HG03139 (cell line): Measurements from ENCODE around the gene CALM1.

Source experiments
- ATAC-seq: cut with Tn5 transposase; IDR thresholded peaks from one replicate; pipeline ENCODE4 v1.9.1; 2021; ENCODE audit not compliant: unreplicated experiment

The CALM1 gene

DNA sequence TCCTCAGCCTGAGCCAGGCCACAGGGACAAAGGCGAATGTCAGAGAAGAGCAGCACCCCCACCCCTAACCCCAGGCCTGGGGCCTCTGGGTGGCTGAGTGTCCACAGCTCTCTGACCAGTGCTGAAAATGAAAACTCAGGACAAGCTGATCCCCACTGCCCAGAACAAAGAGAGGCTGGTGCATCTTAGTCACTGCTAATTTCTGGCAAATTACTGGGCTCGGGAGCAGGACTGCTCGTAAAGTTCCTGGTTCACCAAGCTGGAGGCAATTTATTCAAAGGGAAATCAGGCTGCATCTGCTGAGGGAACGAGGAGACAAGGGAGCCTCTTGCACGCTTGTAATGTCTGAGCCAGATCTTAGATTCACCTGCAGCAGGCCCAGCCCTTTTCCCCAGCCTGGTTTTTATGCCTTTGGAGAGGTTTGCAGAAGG, 43.2 kb downstream of the CALM1 start:
- ATAC-seq: no peak

GRCh38 chr14:90440592-90440991, 43.8 kb downstream of the CALM1 start:
- ATAC-seq: no peak

- no peak for ATAC-seq
These were observed 45.6 kb downstream of the CALM1 start for GRCh38 chr14:90442388-90442787.

DNA sequence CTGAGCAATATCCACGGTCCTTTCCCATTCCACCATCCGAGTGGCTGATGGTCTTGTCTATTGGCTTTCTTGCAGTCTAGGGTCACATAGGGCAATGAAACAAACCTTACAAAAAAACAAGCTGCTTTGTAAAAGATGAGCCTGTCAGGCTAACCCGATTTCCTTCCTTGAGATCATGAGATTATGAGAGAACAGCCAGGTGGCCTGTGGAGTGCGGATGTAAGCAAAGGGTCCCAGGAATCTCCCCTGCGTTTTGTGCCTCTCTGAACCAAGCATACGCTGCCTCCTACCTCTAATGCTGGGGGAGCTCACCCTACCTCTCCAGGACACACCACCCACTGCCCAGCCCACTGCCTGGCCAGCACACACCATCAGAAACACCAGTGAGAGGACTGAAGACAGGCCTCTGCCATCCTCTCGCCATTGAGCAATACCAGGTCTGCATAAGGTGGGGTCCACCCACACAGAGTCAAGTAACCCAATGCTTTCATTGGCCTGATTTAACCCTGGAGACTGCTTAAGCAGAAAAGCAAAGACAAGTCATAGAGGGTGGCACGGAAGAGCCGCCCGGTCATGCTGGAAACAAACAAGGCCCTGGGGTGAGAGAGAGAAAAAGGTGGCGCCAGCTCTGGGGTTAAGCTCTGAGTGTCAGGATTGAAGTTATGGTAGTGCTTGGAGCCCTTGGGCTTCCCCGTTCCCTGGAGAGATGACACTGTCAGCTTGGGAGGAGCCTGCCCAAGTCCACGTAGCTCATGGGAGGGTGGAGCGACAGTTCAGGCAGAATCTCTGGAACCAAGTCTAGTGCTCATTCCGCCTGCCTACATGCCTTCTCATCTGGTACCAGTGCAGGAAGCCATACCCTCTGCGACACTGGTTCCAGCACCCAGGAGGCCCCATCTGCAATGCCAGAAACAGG, 46.6 kb downstream of the CALM1 start:
- no peak for ATAC-seq

- no peak for ATAC-seq
These were observed 47.4 kb downstream of the CALM1 start for GRCh38 chr14:90444077-90444696.

DNA sequence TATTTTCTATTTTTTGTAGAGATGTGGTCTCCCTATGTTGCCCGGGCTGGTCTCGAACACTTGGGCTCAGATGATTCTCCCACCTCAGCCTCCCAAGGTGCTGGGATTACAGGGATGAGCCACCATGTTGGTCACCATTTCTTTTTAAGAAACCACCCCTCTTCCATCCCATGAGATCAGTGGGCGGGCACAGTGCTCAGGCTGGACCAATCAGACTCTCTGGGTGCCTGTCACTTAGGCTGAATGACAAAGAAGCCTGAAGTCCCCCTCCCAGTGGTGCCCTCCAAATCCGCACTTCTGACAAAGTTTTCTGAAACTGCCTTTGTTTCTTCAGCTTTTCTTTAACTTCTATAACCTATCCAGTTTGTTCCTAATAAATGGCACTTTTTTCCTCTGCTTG, 48.2 kb downstream of the CALM1 start:
- ATAC-seq: no peak

- no peak for ATAC-seq
These were observed 49.6 kb downstream of the CALM1 start for GRCh38 chr14:90446405-90446804.

DNA sequence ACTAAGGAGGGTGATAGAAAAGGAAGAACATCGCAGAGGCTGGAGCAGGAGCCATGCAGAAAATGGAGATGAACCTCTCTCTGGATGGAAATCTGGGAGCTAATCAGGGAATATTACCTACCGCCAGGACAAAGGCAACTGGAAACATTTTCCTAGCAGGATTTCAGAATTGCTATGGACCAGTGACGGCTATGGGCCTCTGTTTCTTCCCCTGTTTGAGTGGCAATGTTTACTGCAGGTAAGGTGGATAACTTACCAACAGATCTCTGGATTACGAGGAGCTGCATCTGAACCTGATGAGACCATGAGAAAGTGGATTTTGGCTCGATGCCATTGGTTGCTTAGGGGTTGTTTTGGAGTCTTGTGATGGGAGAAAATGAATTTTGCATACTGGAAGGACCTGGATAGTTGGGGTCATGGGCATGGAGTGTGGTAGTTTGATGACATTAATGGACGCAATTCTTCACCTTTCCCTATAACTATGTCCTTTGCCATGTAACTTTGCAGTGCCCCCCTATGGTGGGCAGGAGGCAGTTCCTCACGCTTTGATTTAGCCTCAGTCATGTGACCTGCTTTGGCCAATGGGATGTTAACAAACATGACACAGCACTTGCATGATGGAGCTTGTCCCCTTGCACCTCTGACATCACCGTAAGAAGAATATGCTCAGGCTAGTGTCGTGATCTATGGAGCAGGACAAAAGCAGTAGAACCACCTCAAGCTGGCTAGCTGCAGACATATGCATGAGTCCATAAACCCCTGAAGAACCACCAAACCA, 51.1 kb downstream of the CALM1 start:
- no peak for ATAC-seq

- no peak for ATAC-seq
These were observed 52.6 kb downstream of the CALM1 start for GRCh38 chr14:90449411-90449810.

DNA sequence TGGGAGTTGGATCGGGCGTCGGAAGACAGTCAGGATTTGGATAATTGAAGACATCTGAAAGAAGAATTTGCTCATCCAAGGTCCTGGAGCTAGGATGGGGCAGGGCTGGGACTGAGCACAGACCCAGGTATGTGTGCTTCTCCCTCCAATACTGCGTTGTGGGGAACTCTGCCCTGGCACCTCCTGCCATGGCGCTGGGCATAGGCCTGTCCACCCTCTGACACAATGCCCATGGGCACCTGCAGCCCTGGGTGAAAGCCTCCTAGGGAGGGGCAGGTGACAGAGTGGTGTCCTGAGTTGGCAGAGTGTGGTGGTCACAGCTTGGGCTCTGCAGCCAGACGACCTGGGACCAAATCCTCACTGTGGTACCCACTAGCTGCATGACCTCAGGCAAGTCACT, 53.3 kb downstream of the CALM1 start:
- ATAC-seq: no peak

DNA sequence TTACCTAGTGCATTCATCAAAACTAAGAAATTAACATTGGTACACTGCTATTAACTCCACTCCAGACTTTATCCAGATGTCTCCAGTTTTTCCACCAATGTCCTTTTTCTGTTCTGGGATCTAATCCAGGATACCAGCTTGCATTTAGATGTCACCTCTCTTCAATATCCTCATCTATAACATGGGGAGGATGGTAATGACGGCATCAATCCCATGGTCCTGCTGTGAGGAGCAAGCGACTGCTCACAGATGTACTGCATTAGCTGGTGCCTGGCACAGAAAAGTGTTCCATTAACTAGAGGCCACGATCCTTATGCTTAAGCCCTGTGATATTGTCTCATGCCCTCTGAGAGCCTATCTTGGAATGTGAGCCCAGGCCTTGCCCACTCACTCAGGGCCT, 53.8 kb downstream of the CALM1 start:
- ATAC-seq: no peak

DNA sequence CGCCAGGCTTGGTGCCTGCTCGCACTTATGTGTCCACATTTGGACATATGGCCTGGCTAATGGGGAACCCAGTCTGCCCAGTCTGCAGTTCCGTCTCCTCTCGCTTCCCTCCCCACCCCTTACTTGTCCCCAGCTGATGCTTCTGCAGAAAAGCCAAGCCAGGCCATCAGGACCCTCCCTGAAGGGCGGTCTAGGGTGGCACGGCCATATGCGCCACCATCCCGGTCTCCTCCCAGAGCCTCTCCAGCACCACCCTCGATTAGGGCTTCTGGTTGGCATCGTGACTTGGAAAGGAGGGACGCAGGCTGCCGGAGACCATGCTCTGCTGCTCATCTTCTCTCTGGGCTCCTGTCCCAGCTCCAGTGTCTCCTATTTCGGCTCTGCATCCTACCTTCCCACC, 54.6 kb downstream of the CALM1 start:
- ATAC-seq: no peak

- ATAC-seq: no peak
These were observed 55.1 kb downstream of the CALM1 start for GRCh38 chr14:90451961-90452360.

- ATAC-seq: no peak
These were observed 55.5 kb downstream of the CALM1 start for GRCh38 chr14:90452366-90452765.

DNA sequence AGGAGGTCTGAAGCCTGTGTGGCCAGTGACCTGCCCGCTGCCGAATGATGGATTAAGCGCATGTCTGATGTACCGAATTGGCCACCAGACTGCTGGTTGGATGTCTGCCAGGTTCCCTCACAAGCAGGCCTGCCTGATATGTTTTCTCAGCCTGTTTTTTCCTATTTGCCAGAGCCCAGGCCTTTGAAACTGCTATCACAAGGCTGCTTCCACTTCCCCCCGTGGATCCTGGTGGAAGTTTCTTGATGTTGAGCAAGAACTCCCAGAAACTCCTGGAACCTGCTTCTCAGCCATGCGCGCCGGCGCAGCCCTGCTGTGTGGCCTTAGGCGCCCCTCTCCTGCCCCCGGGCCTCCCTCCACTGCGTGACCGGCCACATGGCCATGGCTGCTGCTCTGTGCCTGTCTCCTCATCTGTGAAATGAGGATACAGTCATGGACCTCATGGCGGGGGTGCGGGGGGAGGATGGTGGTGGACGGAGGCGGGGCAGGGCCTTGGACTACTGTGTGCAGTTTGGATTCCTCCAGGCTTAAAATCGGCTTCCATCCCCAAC, 56.6 kb downstream of the CALM1 start:
- no peak for ATAC-seq

DNA sequence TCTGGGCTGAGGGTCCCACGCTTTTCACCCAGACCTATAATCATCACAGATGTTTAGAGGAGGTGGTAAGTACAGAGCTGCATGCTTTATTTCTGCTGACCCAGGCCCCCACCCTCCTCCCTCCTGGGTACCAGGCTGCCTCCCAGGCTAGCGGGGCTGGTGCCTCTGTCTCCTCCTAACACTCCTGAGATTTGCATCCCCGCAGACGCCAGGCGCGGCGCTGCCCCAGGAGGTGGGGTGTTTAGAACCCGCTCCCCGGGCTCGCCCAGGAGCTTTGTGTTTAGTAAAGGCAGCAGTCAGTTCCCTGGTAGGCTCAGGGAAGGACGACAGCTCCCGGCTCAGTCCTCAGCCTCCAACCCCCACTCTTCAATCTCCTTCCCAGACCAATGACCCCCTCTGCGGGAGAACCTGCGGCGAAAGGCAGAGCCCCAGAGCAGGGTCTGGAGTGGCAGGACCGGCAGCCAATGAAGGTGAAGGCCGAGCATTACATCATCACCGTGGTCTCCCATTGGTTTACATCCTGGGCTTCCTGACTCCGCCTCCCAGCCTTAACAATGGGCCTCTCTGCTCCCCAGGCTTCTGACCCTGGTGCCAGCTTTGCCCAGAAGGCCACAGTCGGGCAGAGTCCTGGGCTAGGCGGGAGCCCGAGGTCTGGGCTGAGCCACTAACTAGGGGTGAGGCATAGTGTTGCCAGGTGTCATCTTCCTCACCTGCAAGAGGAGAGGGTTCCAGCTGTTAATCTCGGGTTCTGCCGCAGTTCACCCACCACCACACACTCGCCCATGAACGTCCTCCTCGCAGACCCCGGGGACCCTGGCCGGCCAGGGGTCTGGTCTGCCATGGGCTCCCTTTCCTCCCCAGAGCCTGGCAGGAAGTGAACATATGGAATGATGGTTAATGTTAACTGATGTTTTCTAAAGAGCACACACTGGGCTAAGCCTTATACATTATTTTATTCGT, 57.5 kb downstream of the CALM1 start:
- ATAC-seq: no peak

- no peak for ATAC-seq
These were observed 58.3 kb downstream of the CALM1 start for GRCh38 chr14:90455100-90455571.

- no peak for ATAC-seq
These were observed 59.7 kb downstream of the CALM1 start for GRCh38 chr14:90456551-90456950.

- ATAC-seq: no peak
These were observed 60.4 kb downstream of the CALM1 start for GRCh38 chr14:90457186-90457585.
